Epithelial cell of prostate (primary cell): ENCODE measurements around the gene GPR160.

Source experiments
- DNase-seq: peaks from one replicate; pipeline ENCODE4 v3.0.0-alpha.2; 2011; ENCODE audit warnings: low read depth, low spot score
- H3K27ac ChIP-seq: fragments of 450-650 bp; 2 replicates; pipeline ENCODE4 v1.5.1; 2017; ENCODE audit warnings: mild to moderate bottlenecking

GPR160 gene

GRCh38 chr3:170062068-170062467 is 24.3 kb downstream of the GPR160 start:
- DNase-seq: no peak
- H3K27ac ChIP-seq: no peak overlapping the region

GRCh38 chr3:170062769-170063168 is 25.0 kb downstream of the GPR160 start:
- DNase-seq: no peak
- no peak overlapping the region for H3K27ac ChIP-seq

DNA sequence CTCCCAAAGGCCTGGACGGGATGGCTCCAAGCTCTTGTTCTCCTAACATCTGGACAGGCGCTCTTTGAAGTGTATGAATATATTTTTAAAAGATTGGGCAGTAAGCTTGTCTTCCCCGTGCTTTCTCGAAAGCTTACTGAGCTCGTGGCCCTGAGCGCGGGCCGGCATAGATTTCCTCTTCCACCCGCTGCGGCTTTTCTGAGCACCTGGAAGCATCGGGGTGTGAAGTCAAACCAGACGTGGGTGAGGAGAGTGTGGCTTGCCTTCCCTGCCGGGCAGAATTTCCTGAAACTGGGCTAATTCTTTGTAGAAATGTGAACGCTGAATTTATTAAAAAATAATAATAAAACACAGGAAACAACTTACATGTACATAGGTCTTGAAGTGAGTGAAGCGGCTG is 25.9 kb downstream of the GPR160 start:
- no peak for DNase-seq
- no peak overlapping the region for H3K27ac ChIP-seq

DNA sequence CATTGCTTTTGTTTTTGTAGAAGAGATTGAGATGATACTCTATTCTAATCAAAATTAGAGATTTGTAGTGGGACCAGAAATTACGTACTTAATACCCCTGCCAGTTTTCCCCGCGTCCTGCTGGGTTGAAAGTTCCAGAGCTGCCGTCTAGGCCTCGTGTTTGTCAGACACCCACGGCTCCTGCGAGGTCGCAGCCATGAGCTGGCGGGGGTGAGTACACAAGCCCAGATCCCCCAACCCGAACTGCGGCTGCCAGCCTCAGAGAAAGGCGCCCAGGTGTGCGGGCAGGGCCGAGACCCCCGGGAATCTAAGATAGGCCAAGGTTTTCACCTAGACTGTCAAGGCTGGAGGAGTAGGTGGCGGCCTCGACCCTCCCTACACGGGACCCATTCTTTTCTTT is 26.3 kb downstream of the GPR160 start:
- no peak overlapping the region for H3K27ac ChIP-seq
- DNase-seq: no peak

DNA sequence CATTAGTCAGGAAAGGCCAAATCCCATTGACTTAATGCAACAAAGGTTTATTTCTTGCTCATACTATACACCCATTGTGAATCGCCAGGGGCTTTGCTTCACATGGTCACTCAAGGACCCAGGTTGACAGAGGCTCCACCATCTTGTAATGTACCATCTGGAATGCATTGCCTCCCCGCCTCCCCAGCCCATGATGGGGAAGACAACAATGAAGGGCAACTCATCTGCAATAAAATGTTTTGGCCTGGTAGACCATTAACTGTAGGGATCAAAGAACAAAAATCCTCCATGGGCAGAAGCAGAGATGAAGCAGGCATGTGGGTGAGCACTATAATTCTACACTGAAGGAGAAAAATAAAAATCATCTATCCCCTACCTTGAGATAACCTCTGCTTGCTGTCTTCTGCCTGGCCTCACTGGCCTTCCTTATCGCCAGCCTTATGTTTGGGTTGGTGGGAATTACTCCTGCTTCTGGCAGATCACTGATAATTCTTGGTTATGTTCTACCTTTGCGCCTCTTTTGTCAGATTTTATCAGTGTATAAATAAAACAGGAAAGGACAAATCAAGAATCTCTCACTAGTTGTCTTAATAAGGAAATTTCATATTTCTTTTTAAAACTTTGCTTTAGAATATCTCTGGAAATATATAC is 37.8 kb downstream of the GPR160 start:
- no peak overlapping the region for H3K27ac ChIP-seq
- no peak for DNase-seq

DNA sequence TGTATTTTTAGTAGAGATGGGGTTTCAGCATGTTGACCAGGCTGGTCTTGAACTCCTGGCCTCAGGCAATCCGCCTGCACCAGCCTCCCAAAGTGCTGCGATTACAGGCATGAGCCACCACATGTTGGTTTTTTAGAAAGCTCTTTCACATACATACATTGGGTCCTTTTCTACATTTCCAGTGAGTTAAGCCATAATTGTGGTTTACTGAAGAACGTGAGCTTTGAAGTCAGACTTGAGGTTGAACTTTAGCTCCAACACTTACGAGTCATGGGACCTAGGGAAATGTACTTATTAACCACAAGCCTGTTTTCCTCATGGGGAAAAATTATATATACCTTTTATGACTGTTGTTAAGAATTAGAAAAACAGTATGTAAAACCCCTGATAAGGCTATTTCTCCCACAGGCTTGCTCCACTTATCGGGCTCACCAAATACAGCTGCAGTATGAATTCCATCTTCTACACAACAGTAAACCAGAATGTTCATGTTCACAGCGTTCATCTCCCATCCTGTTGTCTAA is 39.0 kb downstream of the GPR160 start:
- H3K27ac ChIP-seq: no peak overlapping the region
- no peak for DNase-seq

DNA sequence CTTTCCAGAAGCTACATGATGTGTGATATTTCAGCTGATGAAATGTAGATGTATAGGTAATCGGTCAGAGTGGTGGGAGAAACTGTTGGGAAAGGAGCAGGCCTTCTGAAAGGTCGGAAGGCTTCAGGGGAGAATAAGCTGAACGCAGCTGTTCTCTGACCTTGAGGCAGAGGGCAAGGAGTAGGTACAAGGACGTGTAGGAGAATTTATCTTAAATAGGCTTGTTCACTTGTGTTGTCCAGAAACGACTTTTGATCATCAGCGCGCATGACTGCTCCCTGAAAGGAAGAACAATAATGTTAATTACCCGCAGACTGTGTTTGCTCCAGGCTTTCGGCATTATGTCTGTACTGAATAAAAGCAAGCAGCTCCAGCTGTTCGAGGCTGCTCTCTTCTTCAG is 39.6 kb downstream of the GPR160 start:
- H3K27ac ChIP-seq: no peak overlapping the region
- no peak for DNase-seq

DNA sequence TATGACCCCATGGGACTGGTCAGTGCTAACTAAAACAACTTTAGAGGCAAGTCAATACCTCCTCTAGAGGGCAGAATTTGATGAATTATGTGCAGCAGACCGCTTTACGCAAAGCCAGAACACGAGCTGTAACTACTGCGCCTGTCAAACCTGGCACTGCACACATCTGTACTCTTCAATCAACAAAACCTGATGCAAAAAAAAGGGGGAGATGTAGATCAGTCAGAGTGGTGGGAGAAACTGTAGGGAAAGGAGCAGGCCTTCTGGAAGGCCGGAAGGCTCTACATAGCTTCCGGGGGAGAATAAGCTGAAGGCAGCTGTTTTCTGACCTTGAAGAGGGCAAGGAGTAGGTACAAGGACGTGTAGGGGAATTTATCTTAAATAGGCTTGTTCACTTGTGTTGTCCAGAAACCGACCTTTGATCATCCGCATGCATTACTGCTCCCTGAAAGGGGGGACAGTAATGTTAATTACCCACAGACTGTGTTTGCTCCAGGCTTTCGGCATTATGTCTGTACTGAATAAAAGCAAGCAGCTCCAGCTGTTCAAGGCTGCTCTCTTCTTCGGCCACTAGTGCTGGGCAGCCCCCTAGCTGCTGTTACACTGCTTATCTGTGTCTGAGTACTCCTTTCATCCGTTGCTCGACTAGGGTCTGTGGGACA is 41.0 kb downstream of the GPR160 start:
- no peak overlapping the region for H3K27ac ChIP-seq
- no peak for DNase-seq

GRCh38 chr3:170079536-170080165 is 41.9 kb downstream of the GPR160 start:
- DNase-seq: no peak

DNA sequence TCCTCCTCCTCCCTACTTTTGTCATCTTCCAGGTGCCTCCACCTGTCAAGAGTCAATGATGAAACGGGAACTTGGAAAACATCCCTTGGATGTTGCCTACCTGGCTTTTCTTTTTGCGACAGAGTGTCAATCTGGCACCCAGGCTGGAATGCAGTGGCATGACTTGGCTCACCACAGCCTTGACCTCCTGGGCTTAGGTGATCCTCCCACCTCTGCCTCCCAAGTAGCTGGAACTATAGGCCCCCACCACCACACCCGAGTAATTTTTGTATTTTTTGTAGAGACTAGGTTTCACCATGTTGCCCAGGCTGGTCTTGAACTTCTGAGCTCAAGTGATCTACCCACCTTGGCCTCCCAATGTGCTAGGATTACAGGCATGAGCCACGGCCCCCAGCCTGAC is 42.8 kb downstream of the GPR160 start:
- DNase-seq: no peak
- no peak overlapping the region for H3K27ac ChIP-seq

More at GRCh38 chr3:170079536-170080165, 41.9 kb downstream of the GPR160 start:
- H3K27ac ChIP-seq: no peak overlapping the region

- no peak overlapping the region for H3K27ac ChIP-seq
- DNase-seq: no peak
Observed at GRCh38 chr3:170081079-170081741, 43.4 kb downstream of the GPR160 start.

DNA sequence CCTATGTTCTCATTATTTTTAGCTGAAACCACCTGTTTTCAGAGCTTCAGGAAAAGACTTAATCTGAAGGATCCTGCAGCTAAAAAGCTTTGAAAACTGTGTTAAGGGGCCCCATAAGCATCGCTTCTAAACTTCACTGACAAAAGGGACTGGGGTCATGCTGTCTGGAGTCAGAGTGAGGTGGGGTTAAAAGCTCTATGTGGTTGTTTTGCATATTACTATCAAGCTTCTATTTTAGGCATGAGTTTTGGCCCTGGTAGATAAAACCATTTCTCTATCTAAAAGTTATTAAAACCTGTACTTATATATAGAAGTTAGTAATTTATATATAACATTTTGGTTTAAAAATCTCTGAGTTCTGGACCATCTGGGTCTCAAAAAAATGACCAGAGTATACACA is 45.5 kb downstream of the GPR160 start:
- H3K27ac ChIP-seq: no peak overlapping the region
- no peak for DNase-seq

- DNase-seq: no peak
- H3K27ac ChIP-seq: no peak overlapping the region
Observed at GRCh38 chr3:170085396-170085795, 47.6 kb downstream of the GPR160 start.

- no peak overlapping the region for H3K27ac ChIP-seq
- DNase-seq: no peak
Observed at GRCh38 chr3:170089862-170090600, 52.2 kb downstream of the GPR160 start.

GRCh38 chr3:170090601-170090981 is 52.8 kb downstream of the GPR160 start:
- DNase-seq: no peak
- H3K27ac ChIP-seq: no peak overlapping the region

- no peak overlapping the region for H3K27ac ChIP-seq
Observed at GRCh38 chr3:170092907-170093306, 55.1 kb downstream of the GPR160 start.

DNA sequence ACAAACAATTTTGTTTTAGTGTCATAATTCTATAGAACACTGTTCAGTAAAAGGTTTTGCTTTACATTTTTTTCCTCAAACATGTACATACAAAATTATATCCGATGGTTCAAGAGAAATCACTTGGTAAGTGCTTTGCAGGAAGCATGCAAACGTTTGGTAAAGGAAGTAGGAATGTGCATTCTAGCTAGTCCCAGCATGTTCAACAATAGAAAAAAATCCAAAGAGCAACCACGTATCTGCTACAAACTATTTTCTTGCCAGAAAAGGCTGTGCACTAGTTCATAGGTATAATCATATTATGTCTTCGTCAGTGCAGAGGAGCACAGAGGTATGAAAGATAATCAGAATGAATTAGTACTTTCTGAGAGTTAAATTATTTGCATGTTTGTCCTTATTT is 58.0 kb downstream of the GPR160 start:
- peak overlapping the region; percentile 15 for H3K27ac ChIP-seq
- DNase-seq: no peak

More at GRCh38 chr3:170092907-170093306, 55.1 kb downstream of the GPR160 start:
- DNase-seq: no peak

DNA sequence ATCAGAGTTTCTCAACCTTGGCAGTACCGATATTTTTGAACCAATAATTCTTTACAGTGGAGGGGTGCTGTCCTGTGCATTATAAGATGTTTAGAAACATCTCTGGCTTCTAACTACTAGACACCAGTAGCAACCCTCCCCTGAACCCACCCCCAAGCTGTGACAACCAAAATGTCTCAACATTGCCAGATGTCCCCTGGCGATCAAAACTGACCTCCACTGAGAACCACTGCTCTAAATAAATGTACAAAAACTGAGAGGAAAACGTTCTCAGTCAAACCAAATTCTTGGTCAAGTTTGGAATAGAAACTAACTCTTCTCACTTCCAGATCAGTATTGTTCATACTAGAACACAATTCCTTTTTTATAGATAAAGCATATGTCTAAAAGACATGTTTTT is 58.5 kb downstream of the GPR160 start:
- H3K27ac ChIP-seq: peak overlapping the region; percentile 15
- DNase-seq: no peak

GRCh38 chr3:170098753-170099152 is 61.0 kb downstream of the GPR160 start:
- H3K27ac ChIP-seq: no peak overlapping the region
- no peak for DNase-seq

GRCh38 chr3:170100944-170101343 is 63.1 kb downstream of the GPR160 start:
- no peak for DNase-seq
- no peak overlapping the region for H3K27ac ChIP-seq
